ENCODE measurements around the gene LRRC4C. TPM values are rescaled to one million over a fixed set of nuclear protein-coding genes. Genes with fewer than 3 reads are reported as not detected.

The LRRC4C gene
- total RNA-seq, 3 donors from 2014 or later (not counting 1 experiment from before 2014, with no cell fraction given) = not detected

- intact Hi-C loops (cut with micrococcal nuclease) = no loop called here
- peaks cover 6 to 15% of the 10 kb centered on the region in 2 donors for H3K9me3 Mint-ChIP-seq
- no peak for TF ChIP-seq CTCF (IDR thresholded peaks at IDR 0.05)
- peaks cover 6% of the 10 kb centered on the region for H3K9me3 ChIP-seq (ENCODE audit: control insufficient read depth, insufficient read depth, low read length)
- H3K4me3 ChIP-seq (ENCODE audit: low read length) = no peak overlapping the region
- H3K36me3 ChIP-seq (ENCODE audit: control insufficient read depth, insufficient read depth, low read length) = no peaks in the 10 kb centered on the region
- no peak overlapping the region for H3K27ac ChIP-seq (ENCODE audit: low read length)
- H3K36me3 Mint-ChIP-seq = no peaks in the 10 kb centered on the region
- no peaks in the 10 kb centered on the region for H3K4me1 Mint-ChIP-seq
- DNase-seq (no peak), ATAC-seq (no peak)
- no peak overlapping the region for H3K27ac Mint-ChIP-seq
- H3K27me3 Mint-ChIP-seq (ENCODE audit: low read depth in 2 of 2) = no peaks in the 10 kb centered on the region
- H3K27me3 ChIP-seq (ENCODE audit: control insufficient read depth, insufficient read depth, low read length) = no peaks in the 10 kb centered on the region
- H3K4me1 ChIP-seq (ENCODE audit: control insufficient read depth, insufficient read depth, low read length) = no peaks in the 10 kb centered on the region
- no peak overlapping the region for H3K4me3 Mint-ChIP-seq
- 50% methylated on average over 4 of the region's 4 CpGs for WGBS (ENCODE audit: insufficient coverage)
These were observed 771.1 kb downstream of the LRRC4C start for GRCh38 chr11:40688369-40688768.

- no peaks in the 10 kb centered on the region for H3K27me3 ChIP-seq (ENCODE audit: control insufficient read depth, insufficient read depth, low read length)
- H3K4me1 ChIP-seq (ENCODE audit: control insufficient read depth, insufficient read depth, low read length) = no peaks in the 10 kb centered on the region
- H3K36me3 ChIP-seq (ENCODE audit: control insufficient read depth, insufficient read depth, low read length) = no peaks in the 10 kb centered on the region
- no peak for TF ChIP-seq CTCF (IDR thresholded peaks at IDR 0.05)
- no peaks in the 10 kb centered on the region for H3K27me3 Mint-ChIP-seq (ENCODE audit: low read depth in 2 of 2)
- no peak overlapping the region for H3K27ac ChIP-seq (ENCODE audit: low read length)
- no peaks in the 10 kb centered on the region for H3K4me1 Mint-ChIP-seq
- DNase-seq (no peak), ATAC-seq (no peak)
- no peak overlapping the region for H3K4me3 Mint-ChIP-seq
- H3K36me3 Mint-ChIP-seq = no peaks in the 10 kb centered on the region
- no peak overlapping the region for H3K4me3 ChIP-seq (ENCODE audit: low read length)
- intact Hi-C loops (cut with micrococcal nuclease) = no loop called here
- H3K9me3 ChIP-seq (ENCODE audit: control insufficient read depth, insufficient read depth, low read length) = peaks cover 6% of the 10 kb centered on the region
- no peak overlapping the region for H3K27ac Mint-ChIP-seq
- peaks cover 6 to 14% of the 10 kb centered on the region in 2 donors for H3K9me3 Mint-ChIP-seq
- 90% methylated on average over 4 of the region's 5 CpGs for WGBS (ENCODE audit: insufficient coverage)
These were observed 772.7 kb downstream of the LRRC4C start for GRCh38 chr11:40686765-40687164.

GRCh38 chr11:40683010-40683409, 776.4 kb downstream of the LRRC4C start:
- no peak overlapping the region for H3K4me3 ChIP-seq (ENCODE audit: low read length)
- no peaks in the 10 kb centered on the region for H3K36me3 Mint-ChIP-seq
- no peaks in the 10 kb centered on the region for H3K27me3 Mint-ChIP-seq (ENCODE audit: low read depth in 2 of 2)
- H3K27me3 ChIP-seq (ENCODE audit: control insufficient read depth, insufficient read depth, low read length) = no peaks in the 10 kb centered on the region
- H3K27ac Mint-ChIP-seq = no peak overlapping the region
- no peaks in the 10 kb centered on the region for H3K36me3 ChIP-seq (ENCODE audit: control insufficient read depth, insufficient read depth, low read length)
- intact Hi-C loops (cut with micrococcal nuclease) = no loop called here
- ATAC-seq (no peak), DNase-seq (no peak)
- H3K4me1 ChIP-seq (ENCODE audit: control insufficient read depth, insufficient read depth, low read length) = no peaks in the 10 kb centered on the region
- peaks cover 15% of the 10 kb centered on the region for H3K9me3 ChIP-seq (ENCODE audit: control insufficient read depth, insufficient read depth, low read length)
- peaks cover 10 to 13% of the 10 kb centered on the region in 2 donors for H3K9me3 Mint-ChIP-seq
- H3K4me1 Mint-ChIP-seq = no peaks in the 10 kb centered on the region
- no peak overlapping the region for H3K27ac ChIP-seq (ENCODE audit: low read length)
- no peak overlapping the region for H3K4me3 Mint-ChIP-seq
- WGBS (ENCODE audit: insufficient coverage) = 92% methylated on average over 6 of the region's 7 CpGs
- no peak for TF ChIP-seq CTCF (IDR thresholded peaks at IDR 0.05)

GRCh38 chr11:40679276-40679675, 780.2 kb downstream of the LRRC4C start:
- ATAC-seq = no peak
- WGBS (ENCODE audit: insufficient coverage) = 65% methylated on average over 3 of the region's 3 CpGs

More at GRCh38 chr11:40679276-40679675, 780.2 kb downstream of the LRRC4C start:
- DNase-seq = no peak
- Histone ChIP-seq H3K36me3 (ENCODE audit: control insufficient read depth, insufficient read depth, low read length) (no peaks in the 10 kb centered on the region), H3K4me1 (ENCODE audit: control insufficient read depth, insufficient read depth, low read length) (no peaks in the 10 kb centered on the region), H3K27ac (ENCODE audit: low read length) (no peak overlapping the region), H3K4me3 (ENCODE audit: low read length) (no peak overlapping the region), H3K27me3 (ENCODE audit: control insufficient read depth, insufficient read depth, low read length) (no peaks in the 10 kb centered on the region), H3K9me3 (ENCODE audit: control insufficient read depth, insufficient read depth, low read length) (peaks cover 12% of the 10 kb centered on the region)
- peaks cover 10 to 18% of the 10 kb centered on the region in 2 donors for H3K9me3 Mint-ChIP-seq
- no peak for TF ChIP-seq CTCF (IDR thresholded peaks at IDR 0.05)
- intact Hi-C loops (cut with micrococcal nuclease) = no loop called here
- no peaks in the 10 kb centered on the region for H3K27me3 Mint-ChIP-seq (ENCODE audit: low read depth in 2 of 2)
- H3K4me3 Mint-ChIP-seq = no peak overlapping the region
- no peaks in the 10 kb centered on the region for H3K4me1 Mint-ChIP-seq
- no peak overlapping the region for H3K27ac Mint-ChIP-seq
- H3K36me3 Mint-ChIP-seq = peaks cover 7% of the 10 kb centered on the region

Data from natural killer cell (primary cell).